Kidney epithelial cell (primary cell): ENCODE data around the gene TRIM43. TPM values are rescaled to one million over a fixed set of nuclear protein-coding genes. Genes with fewer than 3 reads are reported as not detected.
"Not testable (repeated sequence)": the region's sequence is repeated elsewhere in the genome, so short reads cannot be mapped to it uniquely, and the experiment has no call there.

Experiments
- DNase-seq: peaks from one replicate; pipeline ENCODE4 v3.0.0-alpha.2; 2010; ENCODE audit warnings: low read depth
- H3K27me3 ChIP-seq: 2 replicates; pipeline ENCODE4 v1.6.0; 2011; ENCODE audit warnings: low read length; ENCODE audit not compliant: control insufficient read depth, insufficient read depth
- H3K36me3 ChIP-seq: 2 replicates; pipeline ENCODE4 v1.5.1; 2011; ENCODE audit warnings: low read length; ENCODE audit not compliant: control insufficient read depth, insufficient read depth
- H3K4me3 ChIP-seq: 2 replicates; pipeline ENCODE4 v1.5.1; 2011; ENCODE audit warnings: low read depth, mild to moderate bottlenecking, control low read depth, low read length
- total RNA-seq: library from RNA; depleted of rRNA; stranded (reverse); fragments of >200 nt; gene quantifications from 2 replicates; pipeline ENCODE4 v1.2.3, GENCODE V29; 2015

TRIM43 gene
- total RNA-seq, 1 donor from 2014 or later: not detected

GRCh38 chr2:95640515-95641288 is 48.9 kb downstream of the TRIM43 start:
- H3K27me3 ChIP-seq, H3K36me3 ChIP-seq, DNase-seq, H3K4me3 ChIP-seq: not testable (repeated sequence)

- DNase-seq, H3K4me3 ChIP-seq, H3K36me3 ChIP-seq, H3K27me3 ChIP-seq: not testable (repeated sequence)
These were observed 49.4 kb downstream of the TRIM43 start for GRCh38 chr2:95641289-95641575.

- not testable (repeated sequence) for H3K27me3 ChIP-seq, DNase-seq
These were observed 50.0 kb downstream of the TRIM43 start for GRCh38 chr2:95641787-95642186.

GRCh38 chr2:95642360-95642759 is 50.6 kb downstream of the TRIM43 start:
- not testable (repeated sequence) for H3K36me3 ChIP-seq, H3K4me3 ChIP-seq, H3K27me3 ChIP-seq, DNase-seq

More at GRCh38 chr2:95641787-95642186, 50.0 kb downstream of the TRIM43 start:
- H3K4me3 ChIP-seq, H3K36me3 ChIP-seq: not testable (repeated sequence)

- DNase-seq, H3K4me3 ChIP-seq, H3K27me3 ChIP-seq, H3K36me3 ChIP-seq: not testable (repeated sequence)
These were observed 51.1 kb downstream of the TRIM43 start for GRCh38 chr2:95642951-95643350.

GRCh38 chr2:95645312-95645711 is 53.5 kb downstream of the TRIM43 start:
- not testable (repeated sequence) for H3K36me3 ChIP-seq, DNase-seq, H3K4me3 ChIP-seq, H3K27me3 ChIP-seq

GRCh38 chr2:95646274-95646994 is 54.6 kb downstream of the TRIM43 start:
- H3K27me3 ChIP-seq, H3K36me3 ChIP-seq, H3K4me3 ChIP-seq, DNase-seq: not testable (repeated sequence)

- not testable (repeated sequence) for DNase-seq, H3K4me3 ChIP-seq, H3K36me3 ChIP-seq, H3K27me3 ChIP-seq
These were observed 57.2 kb downstream of the TRIM43 start for GRCh38 chr2:95648894-95649544.

Other genes starting within 250 kb of the TRIM43 start
- gene FAHD2A, start 189.3 kb upstream of the TRIM43 start, total RNA-seq: 47.4 and 55.9 TPM in 2 replicates
- gene TRIM43B, start 107.2 kb upstream of the TRIM43 start, total RNA-seq: 0.63 TPM in 1 of 2 replicates, not detected in the other